HG03103 (cell line): ENCODE data around the gene SMTNL2.

Experiments used
- ATAC-seq: cut with Tn5 transposase; IDR thresholded peaks from one replicate; pipeline ENCODE4 v1.9.1; 2021; ENCODE audit warnings: low read depth; ENCODE audit not compliant: unreplicated experiment

The SMTNL2 gene

DNA sequence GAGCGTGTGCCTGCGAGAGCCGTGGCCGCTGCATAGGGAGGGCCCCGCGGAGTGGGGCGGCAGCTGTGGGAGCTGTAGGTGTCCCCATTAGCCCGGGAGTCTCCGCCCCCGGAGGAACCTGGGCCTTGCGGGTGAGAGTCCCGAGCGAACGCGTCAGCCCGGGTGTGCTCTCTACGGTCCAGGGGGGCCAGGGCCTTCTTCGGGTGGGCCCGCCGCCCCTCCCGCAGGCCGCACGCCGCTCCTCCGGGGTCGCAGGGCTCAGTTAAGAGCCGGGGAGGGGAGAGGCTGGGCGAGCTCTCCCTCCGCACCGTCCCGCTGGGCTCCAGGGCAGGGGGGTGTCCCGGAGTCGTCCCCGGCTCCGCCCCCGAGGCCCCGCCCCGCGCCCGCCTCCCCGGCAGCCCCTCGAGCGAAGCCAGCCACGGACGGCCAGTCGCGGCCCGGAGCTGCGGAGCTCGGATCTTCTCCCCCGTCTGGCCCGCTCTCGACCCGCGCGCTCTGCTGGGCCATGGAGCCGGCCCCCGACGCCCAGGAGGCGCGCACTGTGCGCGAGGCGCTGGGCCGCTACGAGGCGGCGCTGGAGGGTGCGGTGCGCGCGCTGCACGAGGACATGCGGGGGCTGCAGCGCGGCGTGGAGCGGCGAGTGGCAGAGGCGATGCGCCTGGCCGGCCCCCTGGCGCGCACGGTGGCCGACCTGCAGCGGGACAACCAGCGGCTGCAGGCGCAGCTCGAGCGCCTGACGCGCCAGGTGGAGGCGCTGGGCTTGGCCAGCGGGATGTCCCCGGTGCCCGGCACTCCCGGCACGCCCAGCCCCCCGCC is at the start of gene SMTNL2:
Gene SMTNL2 (plus strand): TSS at position 429 of the 816 bp plus-strand sequence. CDS start 77 bp downstream, at position 506.
- no peak for ATAC-seq

DNA sequence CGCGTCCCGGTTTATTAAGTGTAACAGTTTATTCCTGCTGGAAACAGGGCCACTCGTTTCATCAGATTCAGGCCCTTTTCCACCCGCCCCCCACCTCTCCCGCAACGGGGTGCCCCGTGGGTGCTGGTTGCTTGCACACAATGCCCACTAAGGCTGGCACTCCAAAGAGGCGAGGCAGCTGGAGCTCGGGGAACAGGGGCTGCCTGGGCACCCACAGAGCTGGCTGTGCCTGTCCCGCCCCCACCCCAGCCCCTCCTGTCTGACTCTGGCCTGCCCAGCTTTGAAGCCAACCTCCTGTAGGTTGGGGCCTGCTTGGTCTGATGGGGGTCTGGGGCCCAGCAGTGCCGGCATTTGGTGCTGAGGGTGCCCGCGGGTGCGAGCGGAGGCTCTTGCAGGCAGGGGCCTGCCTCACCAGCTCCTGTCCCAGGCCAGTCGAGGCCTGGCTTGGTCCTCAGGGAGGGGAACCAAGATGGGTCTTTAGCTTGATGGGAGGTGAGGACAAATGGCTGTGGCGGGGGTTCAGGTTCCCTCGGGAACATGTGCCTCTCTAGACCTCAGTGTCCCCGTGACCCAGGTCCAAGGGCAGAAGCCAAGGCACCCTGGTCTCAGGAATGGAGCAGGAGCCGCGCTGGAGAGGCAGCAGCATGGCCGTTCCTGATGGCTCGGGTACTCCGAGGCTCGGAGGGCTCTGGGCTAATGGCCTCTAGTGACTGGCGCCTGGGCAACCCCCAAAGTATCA is 49.2 kb upstream of the SMTNL2 start:
- ATAC-seq, result no peak

DNA sequence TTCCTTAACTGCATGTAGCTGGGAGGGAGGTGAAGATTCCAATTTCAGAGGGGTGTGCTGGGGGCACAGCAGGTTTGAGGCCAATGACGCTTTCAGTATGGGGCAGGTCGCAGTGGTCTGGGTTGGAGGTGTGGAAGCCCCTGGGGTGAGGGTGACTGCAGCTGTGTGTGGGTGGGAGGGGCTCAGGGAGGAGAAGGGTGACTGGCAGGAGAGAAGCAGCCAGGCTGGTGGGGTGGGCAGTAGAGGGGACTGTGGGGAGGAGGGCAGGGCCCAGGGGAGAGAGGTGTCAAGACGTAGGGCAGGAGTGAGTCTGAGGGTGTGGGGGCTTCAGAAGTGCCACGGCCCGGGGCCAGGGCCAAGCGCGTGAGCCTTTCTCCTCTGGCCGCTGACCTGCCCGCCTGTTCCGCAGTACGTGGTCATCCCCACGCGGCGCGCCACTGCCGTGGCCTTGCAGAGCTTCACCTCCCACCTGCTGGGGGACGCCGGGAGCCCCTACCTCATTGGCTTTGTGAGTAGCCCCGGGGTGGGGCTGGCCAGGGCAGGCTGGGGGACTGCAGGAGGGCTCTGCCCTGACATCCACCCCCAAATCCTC is 48.6 kb upstream of the SMTNL2 start:
- ATAC-seq, result no peak

DNA sequence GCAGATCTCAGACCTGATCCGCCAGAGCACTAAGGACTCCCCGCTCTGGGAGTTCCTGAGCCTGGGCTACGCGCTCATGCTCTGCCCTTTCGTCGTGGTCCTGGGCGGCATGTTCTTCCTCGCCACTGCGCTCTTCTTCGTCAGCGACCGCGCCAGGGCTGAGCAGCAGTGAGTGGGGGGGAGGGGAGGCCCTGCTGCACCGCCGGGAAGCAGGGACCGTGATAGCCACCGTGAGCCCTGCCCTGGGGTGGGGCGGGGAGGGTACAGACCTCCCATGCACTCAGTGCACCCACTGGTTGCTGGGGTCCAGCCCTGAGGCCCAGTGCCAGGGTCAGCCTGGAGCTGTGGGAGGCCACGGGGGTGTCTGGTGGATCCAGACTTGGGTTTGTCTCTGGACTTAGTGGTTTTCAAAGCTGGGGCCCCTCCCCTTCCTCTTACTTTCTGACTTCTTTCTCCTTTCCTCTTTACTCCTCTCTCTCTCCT is 48.0 kb upstream of the SMTNL2 start:
- no peak for ATAC-seq

DNA sequence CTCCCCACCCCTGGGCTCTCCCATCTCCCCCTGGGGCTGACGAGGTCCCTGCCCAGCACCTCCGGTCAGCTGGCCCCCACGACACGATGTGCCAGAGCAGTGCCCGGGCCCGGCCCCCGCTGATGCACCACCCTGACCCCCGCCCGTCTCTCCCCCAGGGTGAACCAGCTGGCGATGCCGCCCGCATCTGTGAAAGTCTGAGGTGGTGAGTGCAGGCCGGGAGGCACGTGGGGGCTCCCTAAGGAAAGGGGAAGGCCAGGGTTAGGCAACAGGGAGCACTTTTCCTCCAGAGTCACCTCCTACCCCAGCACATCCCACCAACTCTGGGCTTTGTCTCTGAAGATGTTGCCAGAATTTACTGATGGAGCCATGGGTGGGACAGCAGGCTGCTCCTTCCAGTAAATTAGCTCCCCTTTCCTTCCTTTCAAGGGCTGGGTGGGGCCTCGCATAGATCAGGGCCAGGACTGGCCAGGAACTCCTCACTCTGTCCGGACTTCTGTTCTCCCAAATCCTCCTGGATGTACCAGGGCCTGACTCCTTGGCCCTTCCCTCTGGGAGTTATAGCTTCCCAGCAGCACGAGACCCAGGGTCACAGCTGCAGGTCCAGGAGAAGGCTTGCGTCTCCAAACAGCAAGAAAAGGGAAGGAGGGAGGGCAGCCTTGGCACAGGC is 47.5 kb upstream of the SMTNL2 start:
- no peak for ATAC-seq

DNA sequence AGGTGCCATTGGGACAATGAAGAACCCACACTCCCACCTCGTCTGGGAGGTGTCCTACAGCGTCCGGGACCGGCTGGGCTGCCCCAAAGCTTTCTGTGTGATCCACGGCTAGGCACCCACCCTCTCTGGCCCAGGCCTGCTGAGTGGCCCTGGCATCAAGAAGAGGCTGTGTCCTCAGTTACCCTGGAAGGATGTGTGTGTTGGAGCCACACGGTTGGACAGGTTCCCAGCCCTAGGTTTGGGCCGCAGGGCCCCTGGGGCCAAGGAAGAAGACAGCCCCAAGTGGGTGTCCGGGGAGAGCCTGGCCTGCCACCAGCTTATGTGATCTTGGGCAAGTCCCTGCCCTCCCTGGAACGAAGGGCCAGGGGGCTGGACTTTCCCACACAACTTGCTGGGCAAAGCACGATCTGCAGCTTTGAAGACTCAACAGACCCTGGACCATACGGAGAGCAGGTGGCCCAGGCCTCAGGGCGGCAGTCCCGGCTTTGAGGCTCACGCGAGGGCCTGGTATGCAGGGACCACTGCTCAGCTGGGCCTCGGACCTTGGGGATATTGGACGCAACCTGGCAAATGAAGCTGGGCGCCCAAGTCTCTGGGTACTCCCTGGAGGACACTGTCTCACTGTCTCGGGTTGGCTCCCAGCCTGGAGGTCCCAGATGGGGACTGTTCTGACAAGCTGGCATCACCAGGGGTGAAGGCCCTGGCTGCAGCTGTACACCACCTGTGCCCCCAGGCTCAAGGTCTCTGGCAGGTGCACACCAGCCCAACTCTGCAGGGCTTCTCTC is 46.7 kb upstream of the SMTNL2 start:
- no peak for ATAC-seq

DNA sequence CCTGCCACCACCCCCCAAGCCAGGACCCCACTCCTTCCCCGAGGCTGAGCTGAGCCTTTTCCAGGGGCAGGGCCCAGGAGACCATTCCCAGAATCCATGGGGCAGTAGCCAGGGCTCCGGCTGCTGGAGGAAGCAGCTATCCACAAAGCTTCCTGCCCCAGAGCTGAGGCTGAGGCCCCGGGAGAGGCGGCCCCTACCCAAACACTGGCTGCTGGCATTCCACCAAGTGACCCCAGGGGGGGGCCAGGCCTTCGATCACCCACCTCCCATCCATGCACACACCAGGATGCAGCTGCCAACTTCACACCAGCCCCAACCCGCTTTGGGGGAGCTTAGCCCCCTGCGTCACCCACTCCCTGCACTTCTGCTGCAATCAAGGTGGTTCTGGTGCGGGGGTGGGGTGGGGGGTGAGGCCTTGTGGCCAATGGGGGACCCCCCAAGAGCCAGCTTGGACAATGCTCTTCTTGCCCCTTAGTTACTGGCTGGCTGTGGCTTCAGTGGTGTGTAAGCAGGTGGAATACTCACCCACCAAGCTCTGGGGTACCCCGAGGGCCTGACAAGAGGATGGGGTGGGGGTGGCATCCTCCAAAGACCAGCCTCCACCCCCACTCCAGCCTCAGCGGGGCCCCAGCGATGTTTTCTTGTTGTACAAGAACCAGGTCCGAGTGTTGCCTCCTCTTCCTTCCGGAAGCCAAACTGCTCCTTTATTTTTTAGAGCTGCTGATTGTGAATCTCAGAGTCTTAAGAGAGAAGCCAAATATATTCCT is 45.9 kb upstream of the SMTNL2 start:
- no peak for ATAC-seq

DNA sequence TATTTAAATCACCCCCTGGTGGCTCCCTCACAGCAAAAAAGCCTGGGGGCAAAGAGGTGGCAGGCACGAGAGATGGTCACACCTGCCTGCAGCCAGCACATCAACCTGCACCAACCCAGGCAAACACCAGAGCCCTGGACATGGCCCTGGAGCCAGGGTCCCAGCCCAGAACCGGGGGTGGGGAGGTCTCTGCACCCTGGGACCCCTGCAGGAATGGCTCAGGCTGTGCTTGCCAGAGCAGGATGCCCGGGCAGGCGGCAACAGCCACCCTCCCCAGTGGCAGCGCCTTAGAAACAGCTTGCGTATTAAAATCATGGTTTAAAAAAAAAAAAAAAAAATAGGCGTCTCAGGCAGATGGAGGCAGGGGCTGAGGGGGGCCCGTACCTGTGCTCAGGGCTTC is 45.3 kb upstream of the SMTNL2 start:
- ATAC-seq, result no peak

DNA sequence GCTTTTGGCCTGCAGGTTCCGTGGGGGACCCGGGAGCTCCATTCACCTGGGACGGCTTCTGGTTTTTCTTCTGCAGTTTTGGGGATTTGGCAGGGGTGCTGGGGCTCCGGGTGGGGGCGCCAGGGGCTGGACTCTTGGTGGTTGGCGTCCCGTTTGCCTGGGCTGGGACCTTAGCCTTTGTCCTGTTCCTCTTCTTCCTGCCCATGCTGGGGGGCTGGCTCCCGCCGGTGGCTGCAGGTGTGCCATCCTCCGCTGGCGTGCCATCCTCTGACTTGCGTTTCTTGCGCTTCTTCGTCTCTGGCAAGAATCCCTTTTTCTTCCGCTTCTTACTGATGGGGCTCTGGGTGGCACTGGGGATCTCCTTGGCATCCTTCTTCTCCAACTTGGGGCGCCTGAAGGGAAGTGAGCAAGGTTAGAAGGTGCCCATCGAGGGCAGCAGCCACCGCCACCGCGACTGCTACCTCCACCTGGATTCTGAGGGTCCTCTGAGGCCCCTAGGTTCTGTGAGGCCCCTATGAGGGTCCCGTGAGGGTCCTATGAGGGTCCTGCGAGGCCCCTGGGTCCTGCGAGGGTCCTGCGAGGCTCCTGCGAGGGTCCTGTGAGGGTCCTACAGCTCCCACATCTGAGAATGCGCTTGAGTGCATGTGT is 44.6 kb upstream of the SMTNL2 start:
- ATAC-seq, result no peak

DNA sequence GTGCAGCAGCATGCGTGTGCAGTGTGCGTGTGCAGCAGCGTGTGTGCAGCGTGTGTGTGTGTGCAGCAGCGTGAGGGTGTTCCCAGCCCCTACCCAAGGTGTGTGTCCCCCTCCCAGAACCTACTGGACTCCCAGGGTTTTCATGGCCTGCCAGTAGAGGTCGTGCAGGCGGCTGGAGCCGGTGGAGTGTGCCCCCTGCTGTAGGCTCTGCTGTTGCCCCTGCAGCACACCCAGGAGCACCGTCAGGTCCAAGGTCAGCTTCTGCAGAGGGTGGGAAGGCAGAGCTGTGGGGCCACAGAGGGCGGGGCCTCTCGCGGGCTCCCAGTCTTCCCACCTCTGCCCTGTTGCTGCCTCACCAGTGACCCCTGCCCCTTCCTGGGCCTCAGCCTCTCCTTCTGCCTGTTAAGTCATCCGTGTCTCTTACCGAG is 44.1 kb upstream of the SMTNL2 start:
- ATAC-seq, result no peak

DNA sequence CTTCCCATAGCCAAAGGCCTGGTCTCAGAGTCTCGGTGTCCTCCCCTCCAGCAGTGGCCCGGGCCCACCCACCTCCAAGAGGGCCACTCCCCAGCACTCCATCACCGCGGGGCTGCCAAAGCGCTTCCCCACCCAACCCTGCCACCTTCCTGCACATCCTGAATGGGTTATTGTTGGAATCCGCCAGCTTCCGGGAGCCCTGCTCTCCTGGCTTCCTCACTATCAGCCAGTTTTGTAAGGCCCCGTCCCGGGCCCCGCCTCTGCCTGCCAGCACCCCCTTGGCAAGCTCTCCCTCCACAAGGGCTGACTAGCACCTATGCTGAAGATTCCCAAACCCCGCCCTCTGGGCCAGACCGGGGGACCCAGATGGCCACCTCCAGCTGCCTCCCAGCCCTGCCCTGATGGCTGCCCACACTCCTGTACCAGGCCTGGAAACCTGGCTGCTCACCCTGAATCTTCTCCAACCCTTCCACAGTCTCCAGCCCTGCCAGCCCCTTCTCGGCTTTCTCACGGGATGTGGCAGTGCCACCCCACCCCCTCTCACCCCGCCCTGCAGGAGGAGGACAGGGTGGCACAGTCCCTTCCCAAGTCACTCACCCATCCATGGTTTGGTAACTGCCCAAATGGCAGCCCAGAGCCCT is 43.5 kb upstream of the SMTNL2 start:
- ATAC-seq, result no peak

DNA sequence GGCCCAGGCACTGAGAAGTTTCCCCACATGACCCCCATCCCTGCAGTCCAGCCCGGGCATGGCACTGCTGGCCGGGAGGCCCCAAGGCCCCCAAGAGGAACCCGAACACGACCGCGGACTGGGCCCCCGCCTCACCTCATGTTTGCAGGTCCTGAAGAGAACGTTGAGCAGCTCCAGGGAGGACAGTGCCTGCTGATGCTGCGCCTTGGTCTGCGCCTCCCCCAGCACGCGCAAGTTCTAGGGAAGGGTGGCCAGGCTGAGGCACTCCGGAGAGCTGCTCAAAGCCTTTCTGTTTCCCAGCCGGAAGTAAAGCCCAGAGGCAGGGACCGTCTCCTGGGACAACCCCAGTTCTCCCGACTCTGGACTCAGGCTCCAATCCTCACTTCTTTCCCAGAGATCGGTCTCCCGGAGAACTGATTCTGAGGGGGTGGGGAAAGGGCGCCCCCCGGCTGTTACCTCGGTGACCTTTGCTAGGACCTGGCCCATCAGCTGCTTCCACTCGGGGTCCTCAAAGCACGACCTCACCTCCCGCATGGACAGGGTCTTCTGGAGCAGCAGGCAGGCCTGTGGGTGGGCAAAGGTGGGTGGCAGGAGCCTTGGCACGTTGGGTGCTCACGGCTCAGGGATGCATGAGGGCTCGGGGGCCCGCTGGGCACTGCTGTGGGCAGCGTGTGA is 42.9 kb upstream of the SMTNL2 start:
- ATAC-seq, result no peak

DNA sequence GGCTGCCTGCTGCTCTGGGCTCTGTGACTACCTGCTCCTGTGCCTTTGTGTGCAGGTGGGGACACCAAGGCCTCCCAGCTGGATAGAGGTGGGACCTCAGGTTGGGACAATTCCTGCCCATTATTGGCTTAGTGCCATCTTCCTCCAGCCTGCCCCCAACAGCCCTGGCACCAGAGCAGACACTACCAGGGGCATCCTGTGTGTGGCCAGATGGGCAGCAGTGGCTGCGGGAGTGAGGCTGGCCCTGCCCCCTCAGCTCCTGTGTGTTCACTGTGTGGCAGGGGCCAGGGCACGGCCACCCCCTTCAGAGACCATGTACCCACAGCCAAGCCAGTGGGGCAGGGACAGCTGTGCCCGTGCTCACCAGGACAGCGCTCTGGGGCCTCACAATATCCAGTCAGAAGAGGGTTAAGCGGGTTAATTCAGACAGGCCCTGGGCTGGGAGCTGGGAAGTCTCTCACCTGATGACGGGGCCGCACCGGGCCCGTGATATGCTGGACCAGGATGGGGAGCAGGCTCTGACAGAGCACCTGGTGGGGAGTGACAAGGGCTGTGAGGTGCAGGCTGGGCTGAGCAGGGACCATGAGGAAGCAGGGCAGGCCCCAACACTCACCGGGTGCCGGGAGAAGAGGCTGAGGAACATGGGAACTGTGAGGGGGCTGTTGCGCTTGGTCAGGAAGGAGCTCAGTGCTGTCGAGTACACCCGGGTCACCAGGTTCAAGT is 42.2 kb upstream of the SMTNL2 start:
- ATAC-seq, result no peak

DNA sequence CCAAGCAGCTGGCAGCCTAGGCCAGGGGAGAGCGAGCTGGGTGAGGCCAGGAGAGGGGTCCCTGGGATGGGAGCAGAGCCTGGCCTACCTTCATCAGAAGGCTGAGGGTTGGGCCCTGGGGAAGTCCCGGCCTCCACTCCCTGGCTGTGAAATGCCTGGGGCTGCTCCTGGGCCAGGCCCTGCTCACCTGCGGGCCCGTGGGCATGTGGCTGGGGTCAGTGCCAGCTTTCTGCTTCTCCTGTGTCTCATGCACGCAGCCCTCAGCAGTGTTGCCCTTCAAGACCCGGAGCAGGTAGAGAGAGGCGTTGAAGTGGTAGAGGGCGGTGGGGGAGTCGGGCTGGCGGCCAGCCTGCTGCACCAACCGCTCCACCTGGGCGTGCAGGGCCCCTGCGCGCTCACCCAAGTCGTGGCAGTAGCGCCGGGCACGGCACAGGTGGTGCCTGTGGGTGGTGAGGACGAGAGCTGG is 41.6 kb upstream of the SMTNL2 start:
- no peak for ATAC-seq

DNA sequence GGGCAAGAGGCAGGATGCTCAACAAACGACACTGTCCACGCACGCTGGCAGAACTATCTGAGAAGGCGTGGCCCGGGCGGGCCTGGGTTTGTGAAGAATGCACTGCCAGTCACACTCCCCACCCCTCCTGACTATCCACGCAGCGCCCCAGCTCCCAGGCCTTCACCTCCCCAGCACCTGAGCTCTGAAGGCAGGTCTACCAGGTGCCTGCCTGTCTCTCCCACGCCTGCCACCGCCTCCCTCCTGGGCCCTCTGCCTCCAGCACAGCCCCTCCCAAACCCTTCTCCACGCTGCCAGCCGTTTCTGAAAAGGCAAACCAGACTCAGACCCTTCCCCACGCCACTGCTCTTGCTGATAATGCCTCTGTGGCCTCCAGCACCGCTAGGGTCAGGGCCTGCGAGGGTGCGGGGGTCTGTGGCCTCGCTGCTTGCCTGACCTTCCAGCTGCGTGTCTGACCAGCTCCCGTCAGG is 40.7 kb upstream of the SMTNL2 start:
- ATAC-seq, result no peak

DNA sequence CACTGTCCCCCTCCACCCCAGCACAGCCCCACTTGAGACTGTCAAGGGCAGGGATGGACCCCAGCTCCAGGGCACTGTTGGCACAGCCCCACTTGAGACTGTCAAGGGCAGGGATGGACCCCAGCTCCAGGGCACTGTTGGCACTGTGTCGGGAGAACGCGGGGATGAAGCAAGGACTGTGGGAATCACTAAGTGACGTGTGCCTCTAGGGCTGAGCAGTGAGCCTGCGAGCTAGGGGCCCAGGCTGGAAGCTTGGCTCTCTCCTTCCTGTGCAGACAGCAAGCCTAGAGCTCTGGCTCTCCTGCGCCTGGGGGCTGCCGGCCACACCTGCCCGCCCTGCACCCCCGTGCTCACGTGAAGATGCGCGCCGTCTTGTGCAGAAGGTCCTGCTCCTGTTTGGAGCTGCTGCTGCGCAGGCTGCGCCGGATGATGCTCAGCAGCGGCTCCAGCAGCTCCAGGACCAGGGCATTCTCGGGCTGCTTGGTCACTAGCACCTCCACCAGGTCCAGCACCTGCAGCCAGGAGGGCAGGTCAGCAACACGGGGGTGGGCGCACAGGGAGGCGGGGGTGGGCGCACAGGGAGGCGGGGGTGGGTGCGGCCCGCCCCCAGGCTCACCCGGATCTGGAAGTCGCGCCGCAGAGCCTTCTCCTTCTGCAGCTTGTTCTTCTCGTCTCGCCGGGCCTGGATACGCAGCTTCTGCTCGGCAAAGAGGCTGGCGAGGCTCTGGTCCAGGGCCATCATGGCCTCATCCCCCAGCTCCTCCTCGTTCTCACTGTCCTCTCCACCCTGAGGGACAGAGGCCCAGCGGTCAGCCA is 40.0 kb upstream of the SMTNL2 start:
- no peak for ATAC-seq
